Measurements from ENCODE around the gene MED25. TPM values are rescaled to one million over a fixed set of nuclear protein-coding genes. Genes with fewer than 3 reads are reported as not detected.

The MED25 gene
- total and polyA plus RNA-seq, 2 donors (not counting 1 experiment from before 2014, with no cell fraction given), result 11.2 to 20.2 TPM

GRCh38 chr19:49856574-49857021 is 38.5 kb downstream of the MED25 start:
- no peak for TF ChIP-seq EZH2 (IDR thresholded peaks at IDR 0.05; ENCODE audit: low read length, missing control alignments)
- no peak for TF ChIP-seq CTCF (conservative IDR thresholded peaks at IDR 0.05 in 1 of 2, IDR thresholded peaks at IDR 0.05 in 1 of 2; ENCODE audit: low read depth in 1 of 2, low read length in 2 of 2)
- no peak for DNase-seq (ENCODE audit: low read depth in 2 of 2)
- Histone ChIP-seq H2AFZ (ENCODE audit: low read length) (no peak overlapping the region), H3K4me2 (ENCODE audit: extremely low read depth, insufficient read depth, low read length) (no peak overlapping the region), H4K20me1 (ENCODE audit: control insufficient read depth, extremely low read depth, insufficient read depth, low read length) (peaks cover 2% of the 10 kb centered on the region), H3K27me3 (ENCODE audit: control insufficient read depth, insufficient read depth, low read length) (no peaks in the 10 kb centered on the region), H3K79me2 (ENCODE audit: control insufficient read depth, insufficient read depth, low read length) (peaks cover 25% of the 10 kb centered on the region), H3K4me1 (ENCODE audit: control insufficient read depth, extremely low read depth, insufficient read depth, low read length) (peaks cover 12% of the 10 kb centered on the region), H3K27ac (ENCODE audit: insufficient read depth, low read length) (no peak overlapping the region), H3K9ac (ENCODE audit: insufficient read depth, low read length) (no peak overlapping the region), H3K9me3 (ENCODE audit: control insufficient read depth, insufficient read depth, low read depth, low read length) (no peaks in the 10 kb centered on the region), H3K4me3 (replicated peaks in 1 of 4; ENCODE audit: control extremely low read depth in 1 of 4, insufficient read depth in 1 of 4, low read depth in 3 of 4, low read length in 4 of 4) (no peak overlapping the region), H3K36me3 (ENCODE audit: control insufficient read depth, insufficient read depth, low read length) (peaks cover 43% of the 10 kb centered on the region)

- no peak overlapping the region for H3K4me2 ChIP-seq (ENCODE audit: extremely low read depth, insufficient read depth, low read length)
- no peak for DNase-seq (ENCODE audit: low read depth in 2 of 2)
- H3K36me3 ChIP-seq (ENCODE audit: control insufficient read depth, insufficient read depth, low read length), result peaks cover 43% of the 10 kb centered on the region
- H3K4me1 ChIP-seq (ENCODE audit: control insufficient read depth, extremely low read depth, insufficient read depth, low read length), result peaks cover 10% of the 10 kb centered on the region
- H2AFZ ChIP-seq (ENCODE audit: low read length), result no peak overlapping the region
- no peak overlapping the region for H3K27ac ChIP-seq (ENCODE audit: insufficient read depth, low read length)
- peaks cover 20% of the 10 kb centered on the region for H3K79me2 ChIP-seq (ENCODE audit: control insufficient read depth, insufficient read depth, low read length)
- H3K27me3 ChIP-seq (ENCODE audit: control insufficient read depth, insufficient read depth, low read length), result no peaks in the 10 kb centered on the region
- TF ChIP-seq EZH2 (IDR thresholded peaks at IDR 0.05; ENCODE audit: low read length, missing control alignments) (no peak), CTCF (conservative IDR thresholded peaks at IDR 0.05 in 1 of 2, IDR thresholded peaks at IDR 0.05 in 1 of 2; ENCODE audit: low read depth in 1 of 2, low read length in 2 of 2) (no peak)
- H3K4me3 ChIP-seq (replicated peaks in 1 of 4; ENCODE audit: control extremely low read depth in 1 of 4, insufficient read depth in 1 of 4, low read depth in 3 of 4, low read length in 4 of 4), result no peak overlapping the region
- no peak overlapping the region for H3K9ac ChIP-seq (ENCODE audit: insufficient read depth, low read length)
- no peaks in the 10 kb centered on the region for H3K9me3 ChIP-seq (ENCODE audit: control insufficient read depth, insufficient read depth, low read depth, low read length)
- H4K20me1 ChIP-seq (ENCODE audit: control insufficient read depth, extremely low read depth, insufficient read depth, low read length), result peaks cover under 1% of the 10 kb centered on the region
These were observed 39.2 kb downstream of the MED25 start for GRCh38 chr19:49857061-49857837.

GRCh38 chr19:49857838-49858087 is 39.7 kb downstream of the MED25 start:
- Histone ChIP-seq H3K27ac (ENCODE audit: insufficient read depth, low read length) (no peak overlapping the region), H3K36me3 (ENCODE audit: control insufficient read depth, insufficient read depth, low read length) (peaks cover 46% of the 10 kb centered on the region), H3K4me1 (ENCODE audit: control insufficient read depth, extremely low read depth, insufficient read depth, low read length) (peaks cover 6% of the 10 kb centered on the region), H2AFZ (ENCODE audit: low read length) (no peak overlapping the region), H3K4me3 (replicated peaks in 1 of 4; ENCODE audit: control extremely low read depth in 1 of 4, insufficient read depth in 1 of 4, low read depth in 3 of 4, low read length in 4 of 4) (no peak overlapping the region), H3K79me2 (ENCODE audit: control insufficient read depth, insufficient read depth, low read length) (peaks cover 15% of the 10 kb centered on the region), H3K9ac (ENCODE audit: insufficient read depth, low read length) (no peak overlapping the region), H3K9me3 (ENCODE audit: control insufficient read depth, insufficient read depth, low read depth, low read length) (no peaks in the 10 kb centered on the region), H4K20me1 (ENCODE audit: control insufficient read depth, extremely low read depth, insufficient read depth, low read length) (no peaks in the 10 kb centered on the region), H3K27me3 (ENCODE audit: control insufficient read depth, insufficient read depth, low read length) (no peaks in the 10 kb centered on the region), H3K4me2 (ENCODE audit: extremely low read depth, insufficient read depth, low read length) (no peak overlapping the region)
- no peak for DNase-seq (ENCODE audit: low read depth in 2 of 2)
- no peak for TF ChIP-seq CTCF (conservative IDR thresholded peaks at IDR 0.05 in 1 of 2, IDR thresholded peaks at IDR 0.05 in 1 of 2; ENCODE audit: low read depth in 1 of 2, low read length in 2 of 2)
- no peak for TF ChIP-seq EZH2 (IDR thresholded peaks at IDR 0.05; ENCODE audit: low read length, missing control alignments)

Data from fibroblast of lung (primary cell).